Omental fat pad (tissue), 4 donors: Measurements from ENCODE around the gene IVD. TPM values are rescaled to one million over a fixed set of nuclear protein-coding genes. Genes with fewer than 3 reads are reported as not detected.

Source experiments
- ATAC-seq: fragments of 150-250 bp; one replicate; pipeline ENCODE4 v1.9.1; 2016; ENCODE audit warnings: mild to moderate bottlenecking, moderate library complexity; ENCODE audit not compliant: low FRiP score
- DNase-seq: peaks from one replicate; pipeline ENCODE4 v3.0.0-alpha.2; 2019; ENCODE audit warnings: low spot score
- CTCF ChIP-seq, 3 donors: fragments of 450-650 bp; IDR thresholded peaks; one replicate each; pipeline ENCODE4 v1.5.1; 2016 to 2017; ENCODE audit warnings: antibody characterized with exemption in 3 of 3, mild to moderate bottlenecking in 3 of 3, moderate library complexity in 2 of 3
- total RNA-seq, 4 donors: library from RNA; depleted of rRNA; stranded (reverse); fragments of >200 nt; gene quantifications; one replicate each; pipeline ENCODE4 v1.1.0, GENCODE V29; 2016

Gene IVD
- total RNA-seq, 4 donors from 2014 or later = 45.0 to 63.5 (median 54.2) TPM

GRCh38 chr15:40414816-40415215, 9.2 kb downstream of the IVD start:
- no peak for TF ChIP-seq CTCF (IDR thresholded peaks at IDR 0.05)
- DNase-seq (no peak), ATAC-seq (no peak)

GRCh38 chr15:40415226-40415625, 9.6 kb downstream of the IVD start:
- ATAC-seq (no peak), DNase-seq (no peak)
- TF ChIP-seq CTCF (IDR thresholded peaks at IDR 0.05) = no peak

DNA sequence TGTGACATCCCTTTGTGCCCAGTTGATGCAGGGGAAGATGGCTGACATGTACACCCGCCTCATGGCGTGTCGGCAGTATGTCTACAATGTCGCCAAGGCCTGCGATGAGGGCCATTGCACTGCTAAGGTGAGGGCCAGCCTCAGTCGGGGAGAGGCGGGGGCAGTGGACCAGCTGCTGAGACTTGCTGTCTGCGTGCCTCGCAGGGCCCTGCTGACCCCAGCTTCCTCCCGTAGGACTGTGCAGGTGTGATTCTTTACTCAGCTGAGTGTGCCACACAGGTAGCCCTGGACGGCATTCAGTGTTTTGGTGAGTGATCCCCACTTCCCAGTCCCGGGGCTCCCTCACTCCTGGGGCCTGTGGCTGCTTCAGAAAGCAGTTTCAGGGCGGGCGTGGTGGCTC, 10.5 kb downstream of the IVD start:
- DNase-seq (no peak), ATAC-seq (no peak)
- TF ChIP-seq CTCF (IDR thresholded peaks at IDR 0.05) = no peak

- TF ChIP-seq CTCF (IDR thresholded peaks at IDR 0.05) = no peak
- ATAC-seq (no peak), DNase-seq (no peak)
Measured at GRCh38 chr15:40418126-40418525, 12.5 kb downstream of the IVD start.

DNA sequence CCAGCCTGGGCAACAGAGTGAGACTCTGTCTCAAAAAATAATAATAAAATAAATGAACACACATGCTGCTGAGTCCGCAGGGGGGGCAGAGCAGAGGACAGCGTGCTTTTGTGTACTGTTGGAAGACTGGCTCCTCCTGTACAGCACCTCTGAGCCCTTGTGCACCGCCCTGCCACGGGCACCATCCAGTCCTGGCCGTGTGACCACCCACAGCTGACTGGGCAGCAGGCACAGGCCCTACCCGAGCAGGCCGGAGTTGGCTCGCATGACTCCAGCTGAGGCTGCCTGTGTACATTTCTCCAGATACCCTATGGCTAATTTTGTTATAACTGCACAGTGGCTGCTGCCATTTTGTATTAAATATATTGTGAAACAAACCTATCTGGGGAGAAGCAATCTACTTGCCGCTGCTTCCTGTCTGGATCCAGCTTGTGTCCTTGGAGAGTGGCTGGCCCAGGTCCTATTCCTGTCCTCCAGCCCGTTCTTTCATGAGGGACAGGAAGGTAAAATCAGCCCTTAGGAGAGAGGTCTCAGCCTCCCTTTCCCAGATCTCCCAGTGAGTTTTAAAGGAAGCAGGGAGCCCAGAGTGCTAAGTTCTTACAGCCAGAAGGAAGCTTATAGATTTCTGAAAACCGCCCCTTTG, 14.6 kb downstream of the IVD start:
- no peak for DNase-seq
- no peak for ATAC-seq
- no peak for TF ChIP-seq CTCF (IDR thresholded peaks at IDR 0.05)

DNA sequence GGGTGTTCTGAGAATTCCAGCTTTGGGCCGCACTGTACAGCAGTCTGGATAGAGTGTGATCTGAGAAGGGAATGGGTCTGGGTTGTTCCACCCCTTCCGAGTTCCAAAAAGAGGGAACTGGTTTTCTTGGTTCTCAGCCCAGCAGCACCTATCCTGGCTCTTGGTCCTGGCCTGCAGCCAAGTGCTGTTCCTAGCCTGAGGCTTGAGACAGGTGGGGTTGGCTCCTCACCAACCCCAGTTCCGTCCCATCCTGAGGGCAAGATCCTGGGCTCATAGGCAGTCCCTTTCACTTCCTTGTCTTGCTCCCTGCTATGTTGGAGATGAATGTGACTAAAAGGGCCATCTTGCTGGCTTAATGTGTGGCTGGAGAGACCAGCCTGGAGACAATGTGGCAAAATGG, 15.2 kb downstream of the IVD start:
- DNase-seq = no peak
- TF ChIP-seq CTCF (IDR thresholded peaks at IDR 0.05) = no peak
- ATAC-seq = no peak
